NCI-H187 (cell line): Measurements from ENCODE around the gene CKAP2L.

Source experiments
- DNase-seq, 2 experiments: peaks; one replicate each; lab custom pipeline; 2025; lab: John Stamatoyannopoulos, UW

The CKAP2L gene, protein sequence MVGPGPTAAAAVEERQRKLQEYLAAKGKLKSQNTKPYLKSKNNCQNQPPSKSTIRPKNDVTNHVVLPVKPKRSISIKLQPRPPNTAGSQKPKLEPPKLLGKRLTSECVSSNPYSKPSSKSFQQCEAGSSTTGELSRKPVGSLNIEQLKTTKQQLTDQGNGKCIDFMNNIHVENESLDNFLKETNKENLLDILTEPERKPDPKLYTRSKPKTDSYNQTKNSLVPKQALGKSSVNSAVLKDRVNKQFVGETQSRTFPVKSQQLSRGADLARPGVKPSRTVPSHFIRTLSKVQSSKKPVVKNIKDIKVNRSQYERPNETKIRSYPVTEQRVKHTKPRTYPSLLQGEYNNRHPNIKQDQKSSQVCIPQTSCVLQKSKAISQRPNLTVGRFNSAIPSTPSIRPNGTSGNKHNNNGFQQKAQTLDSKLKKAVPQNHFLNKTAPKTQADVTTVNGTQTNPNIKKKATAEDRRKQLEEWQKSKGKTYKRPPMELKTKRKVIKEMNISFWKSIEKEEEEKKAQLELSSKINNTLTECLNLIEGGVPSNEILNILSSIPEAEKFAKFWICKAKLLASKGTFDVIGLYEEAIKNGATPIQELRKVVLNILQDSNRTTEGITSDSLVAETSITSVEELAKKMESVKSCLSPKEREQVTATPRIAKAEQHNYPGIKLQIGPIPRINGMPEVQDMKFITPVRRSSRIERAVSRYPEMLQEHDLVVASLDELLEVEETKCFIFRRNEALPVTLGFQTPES

DNA sequence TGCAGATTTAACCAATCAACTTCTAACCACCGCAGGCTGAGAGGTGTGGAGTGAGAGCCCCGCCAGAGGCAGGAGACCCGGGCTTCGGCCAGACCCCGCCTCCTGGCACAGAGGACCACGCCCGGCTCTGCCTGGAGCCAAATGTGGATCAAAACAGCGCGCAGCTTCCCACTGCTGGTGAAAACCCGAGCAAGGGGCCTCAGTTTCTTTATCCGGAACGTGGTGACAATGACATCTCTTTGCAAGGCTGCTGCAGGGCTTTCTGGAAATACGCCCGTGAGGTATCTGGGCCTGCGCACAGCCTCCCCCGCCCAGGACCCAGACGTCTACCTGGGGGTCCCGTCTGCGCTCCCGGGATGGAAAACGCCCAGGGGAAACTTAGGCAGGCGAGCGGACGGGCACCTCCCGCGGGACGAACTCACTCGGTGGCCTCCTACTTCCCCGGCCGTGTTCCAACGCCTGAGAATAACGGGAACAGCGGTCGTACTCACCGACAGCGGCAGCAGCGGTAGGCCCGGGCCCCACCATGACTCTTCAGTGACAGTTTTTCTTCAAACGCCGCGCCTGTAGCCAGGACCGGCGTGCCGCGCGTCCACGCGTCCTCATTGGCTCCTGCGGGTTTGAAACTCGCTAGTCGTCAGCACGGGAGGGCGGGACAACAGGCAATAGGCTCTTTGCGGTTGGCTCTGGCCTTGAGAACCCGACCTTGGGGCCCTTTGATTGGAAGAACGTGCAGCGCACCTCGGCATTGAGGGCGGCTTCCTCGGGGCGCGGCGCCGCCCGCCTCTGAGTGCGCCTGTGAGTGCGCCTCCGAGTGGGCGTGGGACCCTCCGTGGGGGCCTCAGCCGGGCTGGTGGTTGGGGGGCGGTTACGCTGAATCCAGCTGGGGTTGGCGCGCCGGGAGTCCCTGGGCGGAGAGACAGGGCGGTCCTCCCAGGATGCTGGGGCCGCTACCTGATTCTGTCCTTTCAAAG lies at the start of gene CKAP2L:
CKAP2L (minus strand) TSS at position 539 of the 974 bp plus-strand sequence; CDS start at position 528, 11 bp downstream.
- peak; percentile 42 to 91 for DNase-seq

DNA sequence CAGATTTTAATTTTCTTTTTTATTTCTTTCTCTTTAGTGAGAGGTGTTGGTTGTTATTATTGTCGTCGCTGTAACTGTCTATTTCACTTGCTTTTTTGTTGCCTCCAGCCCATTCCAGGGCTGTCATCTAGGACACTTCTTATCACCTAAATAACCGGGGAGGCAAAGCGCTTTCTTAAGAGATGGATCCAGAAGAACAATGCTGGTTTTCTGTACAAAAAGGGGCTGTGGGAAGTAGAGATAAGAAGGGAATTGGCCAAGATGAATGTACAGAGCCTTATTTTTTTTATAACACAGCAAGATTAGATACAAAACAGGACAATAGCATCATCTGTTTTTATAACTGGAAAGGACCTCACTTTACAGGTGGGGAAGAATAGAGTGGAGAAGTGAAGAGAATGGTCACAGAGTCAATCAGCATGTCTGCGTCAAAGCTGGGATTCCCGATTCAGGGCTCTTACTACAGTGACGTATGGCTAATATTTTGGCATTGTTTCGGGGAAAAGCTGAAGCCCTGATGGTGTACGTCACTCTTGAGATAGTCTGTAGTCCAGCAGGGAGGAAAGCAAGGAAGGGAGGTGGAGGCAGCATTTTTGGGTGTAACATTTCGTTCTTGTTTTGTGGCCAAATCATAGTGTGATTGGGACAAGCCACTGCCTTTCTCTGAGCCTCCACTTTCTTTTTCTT lies 49.0 kb upstream of the CKAP2L start:
- DNase-seq = no peak

DNA sequence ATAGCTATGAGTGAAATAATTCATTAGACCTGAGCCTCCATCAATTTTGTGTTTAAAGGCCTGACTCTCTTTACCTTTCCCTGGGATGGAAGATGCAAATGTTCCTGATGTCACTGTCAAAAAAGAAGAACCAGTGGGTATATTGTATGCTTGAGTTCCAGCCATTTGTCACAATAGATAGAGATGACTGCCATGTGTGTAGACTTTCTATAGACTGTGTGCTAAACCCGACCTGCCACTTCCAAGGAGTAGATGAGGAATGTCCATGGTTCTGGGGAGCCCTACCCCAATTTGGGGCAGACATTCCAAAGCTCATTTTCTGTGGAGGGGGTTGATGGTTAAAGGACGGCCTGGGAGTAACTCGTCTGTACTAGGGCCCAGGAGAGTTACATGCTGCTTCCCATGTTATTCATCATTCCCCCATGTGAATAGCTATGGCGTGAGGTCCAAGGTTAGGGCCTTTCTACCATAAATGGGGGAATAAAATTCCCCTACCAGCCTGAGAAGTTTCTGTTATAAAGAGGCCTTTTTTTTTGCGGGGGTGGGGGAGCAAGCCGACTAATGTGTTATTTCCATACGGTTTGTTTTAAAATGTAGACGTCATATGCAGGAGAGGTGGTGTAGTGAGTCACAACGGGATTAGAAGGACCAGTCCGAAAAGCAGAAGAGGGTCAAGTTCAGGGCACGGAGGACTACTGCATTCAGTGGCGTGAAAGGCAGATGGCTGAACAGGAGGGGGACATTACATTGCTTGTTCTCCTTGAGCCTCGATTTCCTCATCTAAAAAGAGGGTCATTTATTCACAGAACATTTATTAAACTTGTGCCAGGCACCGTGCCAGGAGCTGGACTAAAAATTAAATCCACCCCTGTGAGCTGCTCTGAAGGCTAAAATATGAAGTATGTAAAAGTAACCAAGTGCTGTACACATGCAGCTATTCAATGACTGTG lies 48.2 kb upstream of the CKAP2L start:
- DNase-seq = no peak

DNA sequence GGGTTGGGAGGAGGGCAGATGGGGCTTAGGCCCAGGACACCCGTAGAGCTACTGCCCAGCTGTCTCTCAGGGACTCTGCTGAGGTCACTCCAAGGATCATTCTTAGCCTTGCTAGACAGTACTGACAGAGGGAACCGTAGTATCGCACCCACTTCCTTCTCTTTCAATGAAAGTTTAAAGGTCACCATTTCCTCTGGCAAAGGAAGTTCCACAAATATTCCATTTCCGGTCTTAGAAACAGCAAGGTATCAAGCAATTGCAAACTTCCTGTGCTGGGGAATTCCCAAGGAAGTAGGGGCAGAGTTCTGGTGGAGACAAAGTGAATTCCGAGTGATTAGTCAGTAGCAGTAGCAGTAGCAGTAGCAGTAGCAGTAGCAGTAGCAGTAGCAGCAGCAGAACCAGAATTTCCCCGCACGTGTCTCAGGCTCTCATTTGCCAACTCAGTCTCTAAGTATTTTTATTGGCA lies 47.5 kb upstream of the CKAP2L start:
- DNase-seq = no peak

DNA sequence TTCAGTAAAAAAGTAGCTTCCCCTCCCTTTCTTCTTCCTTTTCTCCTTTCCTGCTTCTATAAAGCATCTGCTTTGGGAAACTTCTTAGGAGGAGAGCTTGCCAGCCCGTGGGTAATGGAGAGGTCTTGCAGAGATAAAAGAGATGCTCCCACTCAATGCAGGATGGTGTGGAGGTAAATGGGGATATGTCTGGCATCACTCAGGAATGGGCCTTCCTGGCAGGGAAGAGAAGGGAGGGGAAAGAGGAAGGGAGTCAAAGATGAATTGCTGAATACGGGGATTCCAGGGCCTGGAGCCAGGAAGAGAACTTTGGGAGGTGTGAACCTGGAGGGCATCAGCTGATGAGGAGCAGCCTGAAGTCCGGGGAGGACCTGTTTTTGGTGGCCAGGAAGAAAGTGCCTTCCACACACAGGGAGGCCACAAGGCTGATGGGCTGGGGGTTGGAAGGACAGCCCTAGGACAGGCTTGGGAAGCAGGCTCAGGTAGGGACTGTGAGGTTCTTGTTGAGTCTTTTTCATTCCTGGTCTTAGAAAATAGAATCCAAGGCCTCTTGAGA lies 46.9 kb upstream of the CKAP2L start:
- DNase-seq = no peak

DNA sequence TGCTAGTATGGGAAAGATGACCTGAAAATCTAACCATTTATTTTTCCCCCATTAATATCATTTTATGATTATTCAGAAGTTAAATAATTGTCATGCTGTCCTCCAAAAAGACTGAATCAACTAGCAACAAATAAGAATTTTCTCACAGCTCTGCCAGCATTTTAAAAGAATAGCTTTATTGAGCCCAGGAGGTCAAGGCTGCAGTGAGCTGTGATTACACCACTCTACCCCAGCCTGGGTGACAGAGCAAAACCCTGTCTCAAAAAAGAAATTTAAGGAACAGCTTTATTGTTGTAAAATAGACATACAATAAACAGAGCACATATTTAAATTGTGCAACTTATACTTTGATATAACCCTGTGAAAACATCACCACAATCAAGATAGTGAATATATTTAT lies 44.7 kb upstream of the CKAP2L start:
- no peak for DNase-seq

DNA sequence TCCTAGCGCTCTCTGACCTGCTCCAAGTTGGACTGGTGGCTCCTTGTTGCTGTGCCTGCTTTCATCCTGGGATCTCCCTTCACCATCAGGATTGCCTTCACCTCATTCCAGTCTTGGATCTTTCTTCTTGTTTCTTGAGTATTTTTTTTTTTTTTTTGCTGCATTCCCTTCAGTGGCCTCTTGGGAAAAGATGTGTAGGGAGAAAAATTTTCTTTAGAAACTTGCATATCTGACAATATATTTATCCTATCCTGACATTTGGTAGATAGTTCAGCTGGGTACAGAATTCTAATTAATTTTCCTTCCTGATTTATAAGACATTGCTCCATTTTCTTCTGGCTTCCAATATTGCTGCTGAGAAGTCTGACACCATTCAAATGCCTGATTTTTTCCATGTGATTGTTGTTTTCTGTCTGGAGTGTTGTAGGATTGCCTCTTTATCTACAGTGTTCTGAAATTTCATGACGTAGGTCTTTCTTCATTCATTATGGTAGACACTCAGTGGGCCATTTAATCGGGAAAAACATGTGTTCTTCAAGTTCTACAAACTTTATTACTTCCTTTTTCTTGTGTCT lies 42.9 kb upstream of the CKAP2L start:
- no peak for DNase-seq

DNA sequence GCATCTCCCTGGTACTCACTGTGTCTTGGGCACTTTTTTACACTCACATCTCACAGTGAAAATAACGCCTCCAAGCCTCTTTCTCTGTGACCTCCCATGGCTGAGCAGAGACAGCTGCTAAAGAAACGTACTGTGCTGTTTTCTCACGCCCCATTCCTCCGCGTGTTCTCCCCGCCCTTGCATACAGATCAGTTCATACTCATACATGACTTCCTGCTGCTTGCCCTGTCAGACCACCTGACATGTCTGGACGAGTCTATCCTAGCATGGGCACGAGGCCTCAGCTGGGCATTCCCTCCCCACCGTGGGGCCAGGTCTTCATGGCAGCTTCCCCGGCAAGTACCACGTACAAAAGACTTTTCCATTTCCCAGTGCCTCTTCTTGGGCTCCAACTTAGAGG lies 41.1 kb upstream of the CKAP2L start:
- no peak for DNase-seq

DNA sequence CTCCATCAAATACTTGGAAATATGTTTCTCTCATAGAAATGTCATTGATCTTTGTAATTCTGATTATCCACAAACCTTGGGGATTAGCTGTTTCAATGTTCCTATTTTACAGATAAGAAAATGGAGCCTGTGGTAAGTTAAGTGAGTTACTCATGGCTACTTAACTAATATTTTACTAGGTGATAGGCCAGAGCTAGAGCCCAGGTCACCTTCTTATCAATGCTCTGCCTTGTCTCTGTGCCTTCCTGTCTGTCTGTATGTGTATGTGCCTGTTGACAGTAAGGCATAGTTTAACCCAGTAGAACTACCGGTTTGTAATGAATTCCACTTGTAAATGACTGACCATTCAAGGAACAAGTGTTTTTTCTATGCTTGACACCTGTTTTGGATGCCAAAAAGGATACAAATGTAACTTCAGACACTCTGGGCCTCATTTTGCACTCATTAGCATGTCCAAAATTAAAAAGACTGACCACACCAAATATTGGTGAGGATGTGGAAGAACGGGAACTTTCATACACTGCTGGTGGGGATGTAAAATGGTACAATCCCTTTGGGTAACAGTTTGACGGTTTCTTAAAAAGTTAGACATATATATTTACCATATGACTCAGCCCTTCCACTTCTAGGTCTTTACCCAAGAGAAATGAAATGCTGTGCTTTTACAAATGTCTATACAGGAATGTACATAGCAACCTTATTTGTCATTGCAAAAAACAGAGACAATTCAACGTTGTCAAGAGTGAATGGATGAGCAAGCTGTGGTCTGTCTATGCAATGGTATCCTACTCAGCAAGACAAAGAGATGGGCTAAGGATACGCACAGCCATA lies 39.5 kb upstream of the CKAP2L start:
- no peak for DNase-seq

DNA sequence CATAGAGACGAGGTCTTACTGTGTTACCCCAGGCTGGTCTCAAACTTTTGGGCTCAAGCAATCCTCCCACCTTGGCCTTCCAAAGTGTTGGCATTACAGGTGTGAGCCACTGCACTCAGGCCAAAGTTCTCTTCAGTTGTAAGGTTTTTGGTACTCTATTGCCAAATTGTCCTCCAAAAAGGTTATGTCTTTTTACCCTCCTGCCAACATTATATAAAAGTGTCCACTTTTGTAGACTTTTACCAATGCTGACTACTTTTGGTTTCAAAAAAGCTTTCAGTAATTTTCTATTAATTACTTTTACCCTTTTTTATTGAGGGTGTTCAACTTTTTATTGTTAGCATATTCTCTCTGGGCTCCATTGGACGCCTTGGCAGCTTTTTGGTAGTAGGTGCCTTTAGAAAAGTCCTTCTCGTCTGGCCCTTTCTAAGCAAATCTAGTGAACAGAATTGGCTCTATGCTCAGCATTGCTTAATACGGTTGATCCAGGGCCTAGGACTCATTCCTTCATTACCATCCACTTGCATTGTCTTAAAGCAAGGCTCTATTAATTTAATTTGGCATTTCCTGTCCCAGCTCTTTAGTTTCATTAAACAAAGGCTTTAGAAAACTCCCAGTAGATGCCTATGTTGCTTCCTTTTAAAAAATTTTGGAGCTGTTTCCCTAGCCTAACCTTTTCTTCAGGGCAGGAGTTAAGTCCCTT lies 36.6 kb upstream of the CKAP2L start:
- no peak for DNase-seq

DNA sequence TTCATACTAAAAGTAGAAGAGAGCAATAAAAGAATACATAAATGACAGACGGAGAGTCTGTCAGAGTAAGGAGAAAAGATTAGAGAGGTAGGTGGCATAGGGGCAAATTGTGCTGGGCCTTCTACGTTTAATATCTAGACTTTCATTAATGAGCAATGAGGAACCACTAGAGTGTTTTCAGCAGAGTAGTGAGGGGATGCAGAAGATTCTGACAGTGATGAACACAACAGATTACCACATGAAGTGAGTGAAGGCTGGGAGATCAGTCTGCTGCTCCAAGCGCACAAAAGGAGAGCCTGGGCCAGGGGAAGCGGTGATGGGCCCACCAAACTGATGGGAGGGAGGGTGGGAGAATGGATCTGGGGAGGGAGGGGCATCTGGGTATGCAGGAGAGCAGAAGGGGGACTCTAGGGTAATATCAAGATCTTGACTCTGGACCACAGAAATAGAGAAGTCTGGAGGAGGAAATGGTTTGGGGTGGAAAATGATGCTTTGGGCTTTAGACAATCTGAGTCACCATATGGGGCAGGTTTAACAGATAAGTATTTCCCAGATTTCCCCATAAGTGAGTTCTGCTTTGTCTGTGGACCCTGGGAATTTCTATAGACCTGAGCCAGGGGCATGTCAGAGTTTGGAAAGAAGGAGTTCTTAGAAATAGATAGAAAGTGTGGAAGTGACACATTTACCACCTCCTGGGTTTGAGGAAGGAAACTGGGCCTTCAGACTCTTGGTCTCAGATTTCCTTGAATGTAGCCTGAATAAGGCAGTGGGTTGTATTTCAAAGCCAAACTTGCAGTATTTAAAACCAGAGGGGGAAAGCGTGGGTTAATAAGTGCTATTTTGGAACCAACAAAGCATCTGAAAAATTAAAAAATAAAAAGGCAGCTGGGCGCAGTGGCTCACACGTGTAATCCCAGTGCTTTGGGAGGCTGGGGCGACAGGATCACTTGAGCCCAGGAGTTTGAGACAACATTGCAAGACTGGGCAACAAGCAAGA lies 34.9 kb upstream of the CKAP2L start:
- no peak for DNase-seq

DNA sequence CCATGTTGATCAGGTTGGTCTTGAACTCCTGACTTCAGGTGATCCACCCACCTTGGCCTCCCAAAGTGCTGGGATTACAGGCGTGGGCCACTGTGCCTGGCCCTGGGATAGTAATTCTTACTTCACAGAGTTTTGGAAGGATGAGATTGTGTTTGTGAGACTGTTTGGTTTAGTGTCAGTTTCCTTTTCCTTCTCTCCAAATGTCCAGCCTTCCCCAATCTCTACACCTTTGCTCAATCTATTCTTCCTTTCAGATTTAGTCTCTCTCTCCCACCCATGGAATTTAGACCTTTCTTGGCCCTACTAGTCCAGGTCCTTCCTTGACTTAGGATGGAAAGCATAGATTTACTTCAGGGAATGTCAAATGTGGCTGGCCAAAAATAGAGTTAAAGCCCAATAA lies 32.1 kb upstream of the CKAP2L start:
- DNase-seq = no peak

DNA sequence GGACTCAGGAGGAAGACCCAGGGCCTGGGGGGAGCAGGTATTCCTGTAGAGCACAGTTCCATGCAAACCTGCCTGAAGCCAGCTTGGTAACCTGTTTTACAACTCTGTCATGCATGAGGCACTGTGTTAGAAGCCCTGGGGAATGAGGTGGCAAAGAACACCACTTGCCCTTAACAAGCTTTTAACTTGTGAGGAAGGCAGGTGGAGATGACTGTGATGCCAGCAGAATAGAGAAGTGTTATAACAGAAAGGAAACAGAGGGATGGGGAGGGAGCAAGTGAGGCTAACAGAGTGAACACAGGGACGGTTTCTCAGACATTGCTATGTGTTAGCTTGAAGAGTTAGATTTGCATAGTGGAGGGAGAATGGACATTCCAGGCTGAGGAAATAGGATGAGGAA lies 31.4 kb upstream of the CKAP2L start:
- DNase-seq = no peak

DNA sequence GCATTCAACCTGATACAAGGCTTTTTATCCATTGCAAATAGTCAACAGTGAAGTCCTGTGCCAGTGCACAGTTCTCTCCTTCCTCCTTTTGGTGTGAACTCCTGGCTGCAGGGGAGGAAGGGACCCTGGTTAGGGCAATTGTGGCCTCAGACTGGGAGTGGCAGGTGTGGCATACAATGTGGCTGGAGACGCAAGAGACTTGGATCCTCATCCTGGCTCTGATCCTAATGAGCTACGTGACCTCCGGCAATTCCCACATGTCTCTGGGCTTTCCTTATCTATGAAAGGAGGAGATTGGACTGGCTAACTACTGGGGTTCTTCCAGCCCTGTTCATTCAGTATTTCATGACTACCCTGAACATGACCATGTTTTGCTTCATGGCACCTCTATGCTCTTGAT lies 30.4 kb upstream of the CKAP2L start:
- DNase-seq = no peak

DNA sequence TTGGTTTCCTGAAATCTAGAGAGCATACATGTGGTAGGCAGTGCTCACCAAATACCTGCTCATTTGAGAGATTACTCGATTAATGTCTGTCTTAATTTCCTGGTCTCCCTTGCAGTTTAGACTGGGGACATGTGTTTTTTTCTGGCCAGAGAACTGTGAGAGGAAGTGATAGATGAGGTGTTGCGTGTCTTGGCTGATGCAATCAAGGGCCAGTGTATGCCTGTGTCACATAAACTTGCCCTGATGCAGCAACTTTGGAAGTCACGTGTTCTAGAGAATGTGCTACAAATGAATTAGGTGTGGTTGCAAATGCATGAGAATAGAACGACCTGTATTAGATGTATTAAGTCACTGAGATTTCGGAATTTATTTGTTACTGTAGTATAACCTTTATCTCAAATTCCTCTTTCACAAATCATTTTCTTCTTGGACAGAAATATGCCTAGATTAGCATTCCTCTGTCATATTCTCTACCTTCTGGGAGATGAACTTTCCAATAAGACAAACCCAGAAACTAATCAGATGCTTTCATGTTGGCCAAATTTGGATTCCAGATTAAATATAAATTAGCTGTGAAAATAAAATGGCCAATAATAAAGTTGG lies 29.8 kb upstream of the CKAP2L start:
- no peak for DNase-seq

DNA sequence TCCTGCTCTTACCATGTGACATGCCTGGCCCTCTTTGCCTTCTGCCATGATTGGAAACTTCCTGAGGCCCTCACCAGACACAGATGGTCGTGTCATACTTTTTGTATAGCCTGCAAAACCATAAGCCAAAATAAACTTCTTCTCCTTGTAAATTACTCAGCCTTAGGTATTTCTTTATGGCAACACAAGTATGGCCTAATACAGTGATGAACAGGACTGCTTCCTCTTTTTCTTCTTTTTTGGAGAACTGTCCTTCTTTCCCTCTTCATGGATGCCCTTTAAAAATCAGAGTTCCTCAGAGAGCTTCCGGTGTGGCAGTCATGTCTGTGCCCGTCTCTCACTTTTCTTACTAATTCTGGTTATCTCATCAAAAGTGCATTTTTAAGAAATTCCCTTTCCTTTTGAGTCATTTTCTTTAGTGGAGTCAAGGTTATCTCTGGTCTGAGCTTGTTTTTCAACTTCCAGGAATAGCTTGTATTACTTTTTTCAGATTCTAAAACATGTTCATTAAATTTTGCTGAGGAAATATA lies 29.1 kb upstream of the CKAP2L start:
- no peak for DNase-seq
